Epithelial cell of proximal tubule (primary cell): ENCODE results near the gene RPGRIP1. TPM values are rescaled to one million over a fixed set of nuclear protein-coding genes. Genes with fewer than 3 reads are reported as not detected.
A peak's percentile ranks its signal among the peaks of the same experiment; 100 is the strongest.

Source experiments
- DNase-seq: peaks from one replicate; pipeline ENCODE4 v3.0.0-alpha.2; 2011; ENCODE audit warnings: low read depth
- H3K4me3 ChIP-seq: 2 replicates; pipeline ENCODE4 v1.5.1; 2011; ENCODE audit warnings: low read depth, mild to moderate bottlenecking, low read length
- total RNA-seq: library from RNA; depleted of rRNA; stranded (reverse); fragments of >200 nt; gene quantifications from 2 replicates; pipeline ENCODE4 v1.2.3, GENCODE V29; 2015
- TF ChIP-seq, protein P1 (sequence below): conservative IDR thresholded peaks from 2 replicates; pipeline ENCODE4 v1.5.1; 2012; ENCODE audit warnings: low read depth, mild to moderate bottlenecking, low read length

RPGRIP1 gene
- total RNA-seq, 1 donor from 2014 or later = not detected

DNA sequence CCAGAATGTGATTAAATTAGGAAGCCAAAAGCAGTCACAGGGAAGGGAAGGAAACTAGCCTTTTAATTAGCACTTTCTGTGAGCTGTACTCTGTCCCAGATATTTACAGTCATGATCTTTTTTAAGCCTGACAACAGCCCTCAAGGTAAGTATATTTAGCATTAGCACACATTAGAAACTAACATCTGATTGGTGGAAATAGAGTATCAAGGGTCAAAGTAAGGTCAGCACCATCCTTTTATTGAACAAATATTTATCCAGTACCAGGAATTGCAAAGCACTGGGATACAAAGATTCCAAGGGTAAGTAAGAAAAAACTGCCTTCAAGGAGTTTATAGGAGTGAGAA is 28.2 kb downstream of the RPGRIP1 start:
- TF ChIP-seq, protein P1, sequence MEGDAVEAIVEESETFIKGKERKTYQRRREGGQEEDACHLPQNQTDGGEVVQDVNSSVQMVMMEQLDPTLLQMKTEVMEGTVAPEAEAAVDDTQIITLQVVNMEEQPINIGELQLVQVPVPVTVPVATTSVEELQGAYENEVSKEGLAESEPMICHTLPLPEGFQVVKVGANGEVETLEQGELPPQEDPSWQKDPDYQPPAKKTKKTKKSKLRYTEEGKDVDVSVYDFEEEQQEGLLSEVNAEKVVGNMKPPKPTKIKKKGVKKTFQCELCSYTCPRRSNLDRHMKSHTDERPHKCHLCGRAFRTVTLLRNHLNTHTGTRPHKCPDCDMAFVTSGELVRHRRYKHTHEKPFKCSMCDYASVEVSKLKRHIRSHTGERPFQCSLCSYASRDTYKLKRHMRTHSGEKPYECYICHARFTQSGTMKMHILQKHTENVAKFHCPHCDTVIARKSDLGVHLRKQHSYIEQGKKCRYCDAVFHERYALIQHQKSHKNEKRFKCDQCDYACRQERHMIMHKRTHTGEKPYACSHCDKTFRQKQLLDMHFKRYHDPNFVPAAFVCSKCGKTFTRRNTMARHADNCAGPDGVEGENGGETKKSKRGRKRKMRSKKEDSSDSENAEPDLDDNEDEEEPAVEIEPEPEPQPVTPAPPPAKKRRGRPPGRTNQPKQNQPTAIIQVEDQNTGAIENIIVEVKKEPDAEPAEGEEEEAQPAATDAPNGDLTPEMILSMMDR = no peak
- DNase-seq = no peak
- peak overlapping the region; percentile 47 for H3K4me3 ChIP-seq

DNA sequence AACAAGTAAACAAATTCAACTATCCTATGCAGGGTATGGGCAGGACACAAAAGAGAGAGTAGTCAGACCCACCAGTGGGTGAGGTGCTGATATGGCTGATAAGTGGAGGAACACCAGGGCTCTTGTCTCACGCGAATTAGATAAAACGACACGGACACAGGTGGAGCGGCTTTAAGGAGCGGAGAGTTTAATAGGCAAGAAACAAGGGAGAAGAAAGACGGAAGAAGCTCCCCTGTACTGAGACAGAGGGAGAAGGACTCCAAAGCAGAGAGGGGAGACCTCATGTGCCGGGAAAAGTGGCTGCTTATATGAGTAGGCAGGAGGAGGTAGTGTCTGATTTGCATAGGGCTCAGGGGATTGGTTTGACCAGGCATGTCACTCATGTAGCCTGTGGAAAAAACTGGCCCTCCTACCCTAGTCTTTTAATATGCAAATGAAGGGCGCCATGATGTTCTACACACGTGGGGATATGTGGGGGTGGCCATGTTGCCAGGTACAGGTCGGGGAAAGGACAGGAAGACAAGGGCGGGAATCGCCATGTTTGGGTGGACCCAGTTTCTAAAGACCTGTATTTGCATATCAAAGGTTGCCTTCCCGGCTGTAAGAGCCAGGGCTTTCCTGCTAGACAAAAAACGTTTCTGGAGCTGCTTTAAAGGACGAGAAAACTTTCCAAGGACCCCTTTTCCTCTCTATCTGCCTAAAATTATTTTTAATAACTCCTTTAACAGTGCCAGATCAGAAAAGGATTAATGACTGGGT is 28.8 kb downstream of the RPGRIP1 start:
- TF ChIP-seq, protein P1 = no peak
- DNase-seq = peak; percentile 66
- H3K4me3 ChIP-seq = peak overlapping the region; percentile 47

DNA sequence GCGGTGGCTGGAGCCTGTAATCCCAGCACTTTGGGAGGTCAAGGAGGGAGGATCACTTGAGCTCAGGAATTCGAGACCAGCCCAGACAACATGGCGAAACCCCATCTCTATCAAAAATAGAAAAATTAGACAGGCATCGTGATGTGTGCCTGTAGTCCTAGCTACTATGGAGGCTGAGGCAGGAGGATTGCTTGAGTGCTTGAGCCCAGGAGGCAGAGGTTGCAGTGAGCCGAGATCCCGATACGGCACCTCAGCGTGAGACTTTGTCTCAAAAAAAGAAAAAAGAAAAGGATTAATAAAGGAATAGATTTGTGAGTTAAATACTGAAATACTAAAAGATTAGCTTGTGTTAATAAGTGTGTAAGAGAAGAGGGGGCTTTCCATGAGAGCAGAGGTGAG is 29.4 kb downstream of the RPGRIP1 start:
- TF ChIP-seq, protein P1 = no peak
- DNase-seq = no peak
- H3K4me3 ChIP-seq = peak overlapping the region; percentile 47

DNA sequence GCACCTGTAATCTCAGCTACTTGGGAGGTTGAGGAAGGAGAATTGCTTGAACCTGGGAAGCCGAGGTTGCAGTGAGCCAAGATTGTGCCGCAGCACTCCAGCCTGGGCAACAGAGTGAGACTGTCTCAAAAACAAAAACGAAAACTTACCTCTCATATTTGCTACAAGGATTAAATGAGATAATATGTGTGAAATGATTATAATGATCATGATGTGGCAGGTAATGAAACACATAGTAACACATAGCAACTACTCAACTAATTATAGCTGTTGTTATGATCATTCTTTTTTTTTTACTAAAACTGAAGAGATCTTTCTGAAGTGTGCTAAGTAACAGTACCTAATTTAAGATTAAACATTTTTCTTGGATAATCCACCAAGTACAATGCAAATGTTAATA is 30.1 kb downstream of the RPGRIP1 start:
- no peak overlapping the region for H3K4me3 ChIP-seq
- DNase-seq = no peak
- TF ChIP-seq, protein P1 = no peak

DNA sequence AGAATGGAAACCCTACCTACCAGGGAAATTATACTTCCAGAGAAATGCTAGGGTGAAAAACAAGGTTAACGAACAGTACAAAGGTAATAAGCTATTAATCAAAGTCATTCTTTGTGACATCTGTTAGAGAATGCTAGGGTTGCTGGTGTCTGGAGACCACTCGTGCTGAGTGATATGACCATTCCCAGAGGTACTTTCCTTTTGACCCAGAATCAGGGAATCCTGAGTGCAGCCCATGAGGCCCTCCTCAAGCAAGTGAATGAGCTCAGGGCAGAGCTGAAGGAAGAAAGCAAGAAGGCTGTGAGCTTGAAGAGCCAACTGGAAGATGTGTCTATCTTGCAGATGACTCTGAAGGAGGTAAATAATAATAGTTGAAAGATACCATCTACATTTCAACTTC is 31.7 kb downstream of the RPGRIP1 start:
- DNase-seq = no peak
- TF ChIP-seq, protein P1 = no peak
- no peak overlapping the region for H3K4me3 ChIP-seq

DNA sequence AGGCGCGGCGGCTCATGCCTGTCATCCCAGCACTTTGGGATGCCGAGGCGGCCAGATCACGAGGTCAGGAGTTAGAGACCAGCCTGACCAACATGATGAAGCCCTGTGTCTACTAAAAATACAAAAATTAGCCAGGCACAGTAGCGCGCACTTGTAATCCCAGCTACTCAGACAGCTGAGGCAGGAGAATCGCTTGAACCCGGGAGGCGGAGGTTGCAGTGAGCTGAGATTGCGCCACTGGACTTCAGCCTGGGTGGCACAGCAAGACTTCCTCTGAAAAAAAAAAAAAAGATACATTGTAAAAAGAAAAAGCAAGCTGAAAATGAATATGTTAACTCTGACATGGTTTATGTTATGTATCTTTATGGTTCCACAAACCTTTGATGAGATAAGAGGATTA is 33.6 kb downstream of the RPGRIP1 start:
- no peak overlapping the region for H3K4me3 ChIP-seq
- TF ChIP-seq, protein P1 = no peak
- no peak for DNase-seq

DNA sequence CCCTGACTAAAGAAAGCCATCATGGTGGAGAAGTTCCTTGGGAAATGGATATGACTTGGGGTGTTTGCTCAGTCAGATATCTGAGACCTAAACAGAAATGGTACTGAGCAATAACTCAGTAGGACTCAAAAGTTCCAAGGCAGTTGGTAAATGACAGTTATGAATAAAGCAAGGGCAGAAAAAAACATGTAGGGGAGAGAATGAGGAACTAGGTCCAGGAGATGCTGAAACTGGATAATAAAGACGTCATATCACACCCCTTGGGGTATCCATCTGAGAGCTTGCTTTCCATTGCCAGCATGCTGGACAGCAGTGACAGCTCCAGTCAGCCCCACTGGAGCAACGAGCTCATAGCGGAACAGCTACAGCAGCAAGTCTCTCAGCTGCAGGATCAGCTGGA is 37.5 kb downstream of the RPGRIP1 start:
- TF ChIP-seq, protein P1 = no peak
- H3K4me3 ChIP-seq = no peak overlapping the region
- DNase-seq = no peak
